ENCODE measurements around the gene STK35.

The STK35 gene

GRCh38 chr20:2144850-2145249 lies 43.2 kb downstream of the STK35 start:
- no peak for TF ChIP-seq CTCF (IDR thresholded peaks at IDR 0.05)

DNA sequence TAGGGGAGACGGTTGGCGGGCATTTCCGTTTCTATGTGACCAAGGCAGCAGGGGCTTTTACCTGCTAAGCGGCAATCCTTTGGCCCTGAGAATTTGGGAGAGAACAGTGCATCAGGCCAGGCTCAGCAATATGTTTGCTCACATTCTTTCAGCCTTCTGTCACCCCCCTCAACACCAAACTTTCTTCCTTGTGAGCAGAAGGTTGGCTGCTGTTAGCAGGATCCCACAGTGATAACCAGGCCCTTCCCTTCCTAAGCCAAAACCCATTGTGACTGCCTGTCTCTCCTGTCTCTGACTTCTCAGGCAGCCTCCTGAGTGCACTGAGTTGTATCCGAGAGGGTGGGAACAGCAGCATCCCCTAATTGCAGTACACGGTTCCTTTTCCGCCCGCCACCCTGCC lies 43.7 kb downstream of the STK35 start:
- no peak for TF ChIP-seq CTCF (IDR thresholded peaks at IDR 0.05)

DNA sequence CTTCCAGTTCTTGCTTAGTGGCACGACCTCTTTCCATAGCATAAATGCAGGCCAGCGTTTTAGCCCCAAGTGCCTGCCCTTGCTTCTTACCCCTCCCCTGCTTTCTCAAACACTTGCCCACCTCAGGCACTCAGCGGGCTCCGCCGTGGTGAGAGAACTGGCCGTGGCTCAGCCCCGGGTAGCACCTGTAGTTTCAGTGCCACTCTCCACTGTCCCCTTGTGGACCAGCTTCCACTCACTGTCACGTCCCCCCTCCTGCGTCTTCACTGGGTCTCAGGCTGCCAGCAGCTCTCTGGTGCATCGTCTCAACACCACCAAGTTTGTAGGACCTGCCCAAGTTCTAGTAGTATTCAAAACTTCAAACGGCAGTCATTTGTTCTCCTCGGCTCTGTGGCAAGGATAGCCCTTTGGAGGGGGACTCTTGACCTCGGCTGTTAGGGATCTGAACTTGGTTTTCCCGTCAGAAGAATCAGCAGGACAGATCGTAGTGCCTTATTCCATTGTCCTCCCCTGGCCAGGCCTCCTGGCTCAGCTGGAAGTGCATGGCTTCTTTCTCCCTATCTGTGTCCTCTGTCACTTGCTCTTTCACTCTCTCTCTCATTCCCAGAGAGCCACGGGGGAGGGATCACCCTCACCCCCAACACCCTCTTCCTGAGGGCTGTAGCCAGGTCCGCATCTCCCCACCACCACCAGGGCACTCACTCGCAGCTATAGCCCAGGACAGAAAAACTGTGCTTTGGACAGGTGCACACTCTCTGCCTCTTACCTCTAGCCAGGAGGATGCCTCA lies 44.6 kb downstream of the STK35 start:
- no peak for TF ChIP-seq CTCF (IDR thresholded peaks at IDR 0.05)

DNA sequence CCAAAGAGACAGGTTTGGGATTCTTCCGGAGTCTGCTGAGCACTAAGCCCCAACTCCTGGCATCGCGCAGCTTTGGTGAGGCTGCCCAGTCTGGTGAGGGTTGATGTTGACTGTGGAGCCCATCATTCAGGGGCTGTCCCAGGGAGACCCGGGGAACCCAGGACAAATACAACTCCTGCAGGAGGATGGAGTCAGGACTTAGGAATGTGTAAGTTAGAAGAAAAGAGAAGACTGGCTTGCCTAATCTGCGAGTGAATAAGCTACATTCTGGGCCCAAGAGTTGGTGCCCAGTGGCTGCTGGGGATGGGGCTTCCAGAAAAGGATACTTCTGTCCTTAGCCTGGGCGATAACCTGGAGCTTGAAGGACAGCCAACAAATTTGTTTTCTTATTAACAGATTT lies 47.9 kb downstream of the STK35 start:
- TF ChIP-seq CTCF (IDR thresholded peaks at IDR 0.05) = no peak

- no peak for TF ChIP-seq CTCF (IDR thresholded peaks at IDR 0.05)
These were observed 49.0 kb downstream of the STK35 start for GRCh38 chr20:2150660-2151059.

GRCh38 chr20:2151858-2152281 lies 50.2 kb downstream of the STK35 start:
- TF ChIP-seq CTCF (IDR thresholded peaks at IDR 0.05) = no peak

DNA sequence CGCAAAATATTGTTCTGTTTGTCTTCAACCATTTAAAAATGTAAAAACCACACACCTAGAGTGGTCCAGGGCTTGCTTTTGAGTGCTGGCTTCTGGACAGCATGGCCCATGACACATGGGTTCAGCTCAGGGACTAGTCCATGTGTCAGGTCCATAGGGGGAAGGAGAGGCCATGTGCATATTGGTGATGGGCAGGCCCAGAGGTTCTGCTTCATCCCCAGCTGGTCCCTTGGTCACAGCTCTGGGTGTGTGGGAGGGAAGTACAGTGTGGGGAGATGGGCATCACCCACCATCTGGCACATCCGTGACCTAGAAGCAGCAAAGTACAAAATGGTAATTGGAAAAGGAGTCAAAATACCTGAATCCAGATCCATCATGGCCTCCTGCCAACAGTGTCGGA lies 50.7 kb downstream of the STK35 start:
- no peak for TF ChIP-seq CTCF (IDR thresholded peaks at IDR 0.05)

GRCh38 chr20:2153326-2153725 lies 51.7 kb downstream of the STK35 start:
- no peak for TF ChIP-seq CTCF (IDR thresholded peaks at IDR 0.05)

Data from LNCAP (cell line).